Fibroblast of lung (primary cell): ENCODE results near the gene ZNF467. TPM values are rescaled to one million over a fixed set of nuclear protein-coding genes. Genes with fewer than 3 reads are reported as not detected.

ENCODE experiments used
- DNase-seq, 2 donors: peaks; one replicate each; pipeline versions ENCODE4 v3.0.0 to v3.0.0-alpha.2; 2010; ENCODE audit warnings: low read depth in 2 of 2
- H2AFZ ChIP-seq: 2 replicates; pipeline ENCODE4 v1.5.1; 2012; ENCODE audit warnings: low read length, control low read depth, inconsistent platforms
- H3K27ac ChIP-seq: 2 replicates; pipeline ENCODE4 v1.5.1; 2011; ENCODE audit warnings: low read length, control low read depth; ENCODE audit not compliant: insufficient read depth
- H3K27me3 ChIP-seq: 2 replicates; pipeline ENCODE4 v1.5.1; 2011; ENCODE audit warnings: mild to moderate bottlenecking, low read length; ENCODE audit not compliant: control insufficient read depth, insufficient read depth
- H3K36me3 ChIP-seq: 2 replicates; pipeline ENCODE4 v1.5.1; 2011; ENCODE audit warnings: low read length; ENCODE audit not compliant: control insufficient read depth, insufficient read depth
- H3K4me1 ChIP-seq: 2 replicates; pipeline ENCODE4 v1.5.1; 2011; ENCODE audit warnings: low read length; ENCODE audit not compliant: control insufficient read depth, insufficient read depth; ENCODE audit errors: extremely low read depth
- H3K4me2 ChIP-seq: 2 replicates; pipeline ENCODE4 v1.5.1; 2011; ENCODE audit warnings: low read length, control low read depth; ENCODE audit not compliant: insufficient read depth; ENCODE audit errors: extremely low read depth
- H3K4me3 ChIP-seq, 4 experiments: fragments of 200-600 bp in 1 of 4; sonication (generic) in 1 of 4; replicated peaks in 1 of 4; 2 replicates each; pipeline ENCODE4 v1.5.1; 2011 to 2016; ENCODE audit warnings: low read length in 4 of 4, low read depth in 3 of 4, mild to moderate bottlenecking in 3 of 4, control low read depth in 2 of 4, inconsistent platforms in 1 of 4, mixed read lengths in 1 of 4; ENCODE audit not compliant: insufficient read depth in 1 of 4; ENCODE audit errors: control extremely low read depth in 1 of 4
- H3K79me2 ChIP-seq: 2 replicates; pipeline ENCODE4 v1.5.1; 2012; ENCODE audit warnings: mild to moderate bottlenecking, low read length, inconsistent platforms; ENCODE audit not compliant: control insufficient read depth, insufficient read depth
- H3K9ac ChIP-seq: 2 replicates; pipeline ENCODE4 v1.5.1; 2011; ENCODE audit warnings: mild to moderate bottlenecking, low read length, control low read depth; ENCODE audit not compliant: insufficient read depth
- H3K9me3 ChIP-seq: 2 replicates; pipeline ENCODE4 v1.5.1; 2012; ENCODE audit warnings: low read depth, low read length; ENCODE audit not compliant: control insufficient read depth, insufficient read depth
- H4K20me1 ChIP-seq: 2 replicates; pipeline ENCODE4 v1.5.1; 2011; ENCODE audit warnings: low read length; ENCODE audit not compliant: control insufficient read depth, insufficient read depth; ENCODE audit errors: extremely low read depth
- EZH2 ChIP-seq: IDR thresholded peaks from 2 replicates; pipeline ENCODE4 v1.5.1; 2012; ENCODE audit warnings: low read length, control low read depth, mild to moderate bottlenecking; ENCODE audit errors: missing control alignments
- polyA plus RNA-seq, 2 donors: library from polyadenylated mRNA; depleted of rRNA in 1 of 2; stranded (reverse) in 1 of 2; unstranded in 1 of 2; fragments of >200 nt; gene quantifications; 2 replicates each; pipeline ENCODE4 v1.2.1, GENCODE V29; 2011 to 2012; ENCODE audit warnings: missing spikeins in 1 of 2
- total RNA-seq: library from RNA; depleted of rRNA; stranded (reverse); fragments of >200 nt; gene quantifications from 2 replicates; pipeline ENCODE4 v1.2.1, GENCODE V29; 2014
- TF ChIP-seq, protein P1 (sequence below), 2 donors: IDR thresholded peaks in 1 of 2; conservative IDR thresholded peaks in 1 of 2; 1 replicate in 1 of 2; 2 replicates in 1 of 2; pipeline ENCODE4 v1.5.1; 2011 to 2012; ENCODE audit warnings: low read length in 2 of 2, control low read depth in 1 of 2, inconsistent platforms in 1 of 2, low read depth in 1 of 2, mild to moderate bottlenecking in 1 of 2

The ZNF467 gene
- total and polyA plus RNA-seq, 2 donors (not counting 1 experiment from before 2014, with no cell fraction given), result 0.89 to 1.3 TPM

DNA sequence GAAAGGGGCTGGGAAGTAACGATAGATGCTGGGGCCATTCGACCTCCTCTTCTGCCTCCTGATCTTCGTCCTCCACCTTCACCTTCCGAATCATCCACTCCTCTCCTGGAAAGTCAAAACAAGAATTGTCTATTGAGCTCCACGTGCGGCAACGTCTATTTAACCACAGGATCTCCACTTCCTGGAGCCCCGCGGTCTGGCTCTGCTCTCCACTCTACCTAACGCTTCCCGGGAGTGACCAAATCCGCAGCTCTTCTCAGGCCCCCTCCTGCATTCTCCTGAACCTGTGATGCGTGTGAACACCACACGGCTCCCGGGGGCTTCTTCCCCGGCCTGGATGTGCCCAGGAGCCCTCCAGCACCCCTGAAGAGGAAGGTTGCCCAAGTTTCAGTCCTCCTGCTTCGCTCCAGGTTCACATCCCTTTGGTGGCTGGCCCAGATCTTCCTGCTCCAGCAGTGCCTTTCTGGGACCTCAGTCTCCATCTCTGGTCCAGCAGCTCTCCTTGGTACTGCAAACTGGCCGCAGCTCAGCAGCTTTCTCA, 7.2 kb downstream of the ZNF467 start:
- H3K4me3 ChIP-seq, result no peak overlapping the region
- no peaks in the 10 kb centered on the region for H3K4me1 ChIP-seq
- H3K79me2 ChIP-seq, result no peaks in the 10 kb centered on the region
- no peak overlapping the region for H3K27ac ChIP-seq
- H3K27me3 ChIP-seq, result no peaks in the 10 kb centered on the region
- TF ChIP-seq, protein P1, sequence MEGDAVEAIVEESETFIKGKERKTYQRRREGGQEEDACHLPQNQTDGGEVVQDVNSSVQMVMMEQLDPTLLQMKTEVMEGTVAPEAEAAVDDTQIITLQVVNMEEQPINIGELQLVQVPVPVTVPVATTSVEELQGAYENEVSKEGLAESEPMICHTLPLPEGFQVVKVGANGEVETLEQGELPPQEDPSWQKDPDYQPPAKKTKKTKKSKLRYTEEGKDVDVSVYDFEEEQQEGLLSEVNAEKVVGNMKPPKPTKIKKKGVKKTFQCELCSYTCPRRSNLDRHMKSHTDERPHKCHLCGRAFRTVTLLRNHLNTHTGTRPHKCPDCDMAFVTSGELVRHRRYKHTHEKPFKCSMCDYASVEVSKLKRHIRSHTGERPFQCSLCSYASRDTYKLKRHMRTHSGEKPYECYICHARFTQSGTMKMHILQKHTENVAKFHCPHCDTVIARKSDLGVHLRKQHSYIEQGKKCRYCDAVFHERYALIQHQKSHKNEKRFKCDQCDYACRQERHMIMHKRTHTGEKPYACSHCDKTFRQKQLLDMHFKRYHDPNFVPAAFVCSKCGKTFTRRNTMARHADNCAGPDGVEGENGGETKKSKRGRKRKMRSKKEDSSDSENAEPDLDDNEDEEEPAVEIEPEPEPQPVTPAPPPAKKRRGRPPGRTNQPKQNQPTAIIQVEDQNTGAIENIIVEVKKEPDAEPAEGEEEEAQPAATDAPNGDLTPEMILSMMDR (conservative IDR thresholded peaks at IDR 0.05 in 1 of 2, IDR thresholded peaks at IDR 0.05 in 1 of 2; ENCODE audit: low read depth in 1 of 2, low read length in 2 of 2), result no peak
- TF ChIP-seq EZH2, result no peak
- no peak for DNase-seq
- no peaks in the 10 kb centered on the region for H4K20me1 ChIP-seq
- no peaks in the 10 kb centered on the region for H3K9me3 ChIP-seq
- H3K36me3 ChIP-seq, result no peaks in the 10 kb centered on the region
- H3K4me2 ChIP-seq, result no peak overlapping the region
- no peak overlapping the region for H2AFZ ChIP-seq
- no peak overlapping the region for H3K9ac ChIP-seq

DNA sequence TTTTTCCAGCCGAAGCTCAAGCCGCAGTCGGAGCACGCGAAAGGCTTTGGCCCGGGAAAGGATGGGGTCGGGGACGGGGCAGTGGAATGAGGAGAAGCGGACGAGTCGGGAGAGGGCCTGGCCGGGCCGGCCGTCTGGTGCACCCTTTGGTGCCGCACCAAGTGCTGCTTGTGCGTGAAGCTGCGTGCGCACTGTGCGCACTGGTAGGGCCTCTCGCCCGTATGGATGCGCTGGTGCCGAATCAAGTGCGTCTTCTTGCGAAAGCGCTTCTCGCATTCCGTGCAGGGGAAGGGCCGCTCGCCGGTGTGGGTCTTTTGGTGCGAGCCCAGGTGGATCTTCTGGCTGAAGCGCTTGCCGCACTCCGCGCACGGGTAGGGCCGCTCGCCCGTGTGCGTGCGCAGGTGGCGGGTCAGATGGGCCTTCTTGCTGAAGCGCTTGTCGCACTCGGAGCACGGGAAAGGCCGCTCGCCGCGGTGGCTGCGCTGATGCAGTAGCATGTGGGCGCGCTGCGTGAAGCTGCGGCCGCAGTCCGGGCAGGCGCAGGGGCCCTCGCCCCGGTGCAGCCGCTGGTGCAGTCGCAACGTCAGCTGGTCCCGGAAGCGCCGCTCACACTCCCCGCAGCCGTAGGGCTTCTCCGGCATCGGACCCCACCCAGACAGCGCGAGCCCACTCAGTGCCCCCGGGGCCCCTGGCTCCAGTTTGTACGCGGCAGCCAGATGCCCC, 7.8 kb downstream of the ZNF467 start:
- DNase-seq, result no peak
- H3K36me3 ChIP-seq, result no peaks in the 10 kb centered on the region
- H3K27me3 ChIP-seq, result no peaks in the 10 kb centered on the region
- TF ChIP-seq EZH2, result no peak
- TF ChIP-seq, protein P1 (conservative IDR thresholded peaks at IDR 0.05 in 1 of 2, IDR thresholded peaks at IDR 0.05 in 1 of 2; ENCODE audit: low read depth in 1 of 2, low read length in 2 of 2), result no peak
- no peak overlapping the region for H3K27ac ChIP-seq
- H3K79me2 ChIP-seq, result no peaks in the 10 kb centered on the region
- no peak overlapping the region for H3K4me3 ChIP-seq
- H3K4me1 ChIP-seq, result no peaks in the 10 kb centered on the region
- no peak overlapping the region for H3K9ac ChIP-seq
- H4K20me1 ChIP-seq, result no peaks in the 10 kb centered on the region
- no peak overlapping the region for H3K4me2 ChIP-seq
- no peak overlapping the region for H2AFZ ChIP-seq
- H3K9me3 ChIP-seq, result no peaks in the 10 kb centered on the region

DNA sequence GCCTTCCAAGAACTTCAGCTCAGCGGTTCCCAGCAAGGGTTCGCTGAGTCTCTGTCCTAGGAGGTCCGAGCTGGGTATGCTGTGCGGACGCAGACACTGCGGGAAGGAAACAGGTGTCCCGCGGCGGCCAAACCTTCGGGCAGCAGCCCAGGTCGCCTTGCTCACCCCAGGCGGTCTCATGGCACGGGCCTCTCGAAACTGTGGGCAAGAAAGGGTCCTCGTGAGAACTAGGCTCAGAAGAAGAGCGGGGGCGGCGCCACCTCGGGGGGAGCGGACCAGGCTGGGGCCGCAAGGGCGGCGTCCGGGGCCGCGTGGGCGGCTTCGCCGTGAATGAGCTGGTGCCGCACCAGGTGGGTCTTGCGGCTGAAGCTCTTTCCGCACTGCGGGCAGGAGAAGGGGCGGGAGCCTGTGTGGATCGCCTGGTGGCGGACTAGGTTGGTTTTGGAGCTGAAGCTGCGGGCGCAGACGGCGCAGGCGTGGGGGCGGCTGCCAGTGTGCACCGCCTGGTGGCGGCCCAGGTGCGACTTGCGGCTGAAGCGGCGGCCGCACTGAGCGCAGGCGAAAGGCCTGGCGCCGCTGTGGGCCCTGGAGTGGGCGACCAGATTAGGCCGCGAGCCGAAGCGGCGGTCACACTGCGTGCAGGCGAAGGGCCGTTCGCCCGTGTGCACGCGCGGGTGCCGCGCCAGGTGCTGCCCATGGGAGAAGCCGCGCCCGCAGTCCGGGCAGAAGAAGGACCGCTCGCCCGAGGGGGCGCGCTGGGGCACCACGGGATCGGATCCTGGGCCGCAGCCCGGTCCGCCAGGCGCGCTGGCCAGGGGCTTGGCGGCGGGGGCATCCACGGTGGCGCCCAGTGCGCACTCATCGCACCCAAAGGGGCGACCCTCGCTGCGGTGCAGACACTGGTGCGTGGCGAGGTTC, 8.6 kb downstream of the ZNF467 start:
- Histone ChIP-seq H3K4me1 (no peaks in the 10 kb centered on the region), H3K27ac (no peak overlapping the region), H3K4me3 (no peak overlapping the region), H3K27me3 (no peaks in the 10 kb centered on the region), H3K36me3 (no peaks in the 10 kb centered on the region), H3K79me2 (no peaks in the 10 kb centered on the region), H4K20me1 (no peaks in the 10 kb centered on the region), H3K9ac (no peak overlapping the region), H2AFZ (no peak overlapping the region), H3K4me2 (no peak overlapping the region), H3K9me3 (no peaks in the 10 kb centered on the region)
- DNase-seq, result no peak
- TF ChIP-seq, protein P1 (conservative IDR thresholded peaks at IDR 0.05 in 1 of 2, IDR thresholded peaks at IDR 0.05 in 1 of 2; ENCODE audit: low read depth in 1 of 2, low read length in 2 of 2), result no peak
- TF ChIP-seq EZH2, result no peak
